Measurements from ENCODE around the gene OXA1L. TPM values are rescaled to one million over a fixed set of nuclear protein-coding genes. Genes with fewer than 3 reads are reported as not detected.

The OXA1L gene
- total RNA-seq, 1 experiment from 2014 or later, result 146 TPM

GRCh38 chr14:22791301-22791700 is 24.8 kb downstream of the OXA1L start:
- Histone ChIP-seq H3K4me1 (ENCODE audit: control insufficient read depth in 1 of 2, insufficient read depth in 2 of 2, low read length in 2 of 2) (peaks cover 3 to 21% of the 10 kb centered on the region in 2 experiments), H3K27ac (ENCODE audit: low read depth, low read length) (no peak overlapping the region), H3K79me2 (ENCODE audit: insufficient read depth, low read length) (no peaks in the 10 kb centered on the region), H3K27me3 (ENCODE audit: insufficient read depth, low read length) (no peaks in the 10 kb centered on the region), H2AFZ (ENCODE audit: low read depth, low read length, poor library complexity, severe bottlenecking) (no peak overlapping the region), H3K36me3 (ENCODE audit: control insufficient read depth in 1 of 2, insufficient read depth in 2 of 2, low read length in 2 of 2) (no peaks in the 10 kb centered on the region), H3K4me2 (ENCODE audit: low read length) (no peak overlapping the region), H3K4me3 (replicated peaks in 1 of 2; ENCODE audit: low read depth in 1 of 2, low read length in 2 of 2) (no peak overlapping the region), H3K9ac (ENCODE audit: low read length) (no peak overlapping the region), H3K9me2 (ENCODE audit: insufficient read depth) (no peaks in the 10 kb centered on the region), H3K9me3 (ENCODE audit: control insufficient read depth in 1 of 2, insufficient read depth in 1 of 2, low read depth in 1 of 2, low read length in 2 of 2) (no peaks in the 10 kb centered on the region), H4K20me1 (ENCODE audit: insufficient read depth) (no peaks in the 10 kb centered on the region)
- intact Hi-C loops (cut with micrococcal nuclease), result no loop called here
- TF ChIP-seq YY1 (IDR thresholded peaks at IDR 0.05; ENCODE audit: extremely low read depth, insufficient replicate concordance, low read depth, low read length) (no peak), REST (IDR thresholded peaks at IDR 0.05; ENCODE audit: low read depth) (no peak), CTCF (IDR thresholded peaks at IDR 0.05 in 2 of 3, conservative IDR thresholded peaks at IDR 0.05 in 1 of 3; ENCODE audit: borderline replicate concordance in 1 of 3, insufficient read depth in 1 of 3, low read depth in 2 of 3, low read length in 2 of 3) (no peak), SIN3A (IDR thresholded peaks at IDR 0.05; ENCODE audit: low read depth) (no peak), CEBPB (IDR thresholded peaks at IDR 0.05; ENCODE audit: low read depth) (no peak)
- no peak for ATAC-seq
- no peak for DNase-seq (ENCODE audit: low read depth, low spot score)
- ChIA-PET CTCF (no interaction called here), POLR2A (interaction anchor here (0.6 kb wide), 1 partner anchor 189 kb away, joined by 9 read pairs; no protein-coding TSS in a partner anchor), RAD21 (ENCODE audit: low non-redundant PET in 1 of 2, low total read pairs in 2 of 2, uncharacterized antibody in 2 of 2, unreplicated experiment in 2 of 2) (no interaction called here)
- no TSS peak for BruUV-seq (replicated peaks)
